ENCODE measurements around the gene APOBEC3F. TPM values are rescaled to one million over a fixed set of nuclear protein-coding genes. Genes with fewer than 3 reads are reported as not detected.
A peak's percentile ranks its signal among the peaks of the same experiment; 100 is the strongest.
"Not testable (repeated sequence)": the region's sequence is repeated elsewhere in the genome, so short reads cannot be mapped to it uniquely, and the experiment has no call there.

The APOBEC3F gene
- total and polyA plus RNA-seq, 10 of the 15 experiments (the other 5 are each of a cell fraction or from before 2014, with no cell fraction given): 7.4 to 29.1 (median 12.8) TPM

DNA sequence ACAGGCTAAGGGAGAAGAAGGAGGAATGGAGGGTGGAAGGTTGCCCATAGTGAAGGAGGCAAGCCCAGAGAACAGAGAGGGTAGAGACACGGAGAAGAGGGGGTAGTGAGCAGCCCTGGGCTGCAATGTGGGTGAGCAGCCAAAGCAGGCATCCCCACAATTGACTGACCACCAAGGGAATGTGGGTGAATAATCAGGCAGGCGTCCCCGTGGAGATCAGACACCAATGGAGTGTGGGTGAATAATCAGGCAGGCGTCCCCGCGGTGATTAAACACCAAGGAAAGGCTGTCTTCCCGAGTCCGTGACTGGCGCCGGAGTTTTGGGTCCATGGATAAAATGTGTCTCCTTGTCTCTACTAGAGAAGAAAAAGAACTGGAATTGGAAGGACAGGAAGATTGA is 21.3 kb downstream of the APOBEC3F start:
- H3K4me2 ChIP-seq (ENCODE audit: control insufficient read depth, insufficient read depth); H4K20me1 ChIP-seq (ENCODE audit: control insufficient read depth, insufficient read depth); H3K27me3 ChIP-seq (replicated peaks in 1 of 2; ENCODE audit: control insufficient read depth in 2 of 2, insufficient read depth in 2 of 2, low read length in 1 of 2); FAIRE-seq; H3K9me3 ChIP-seq (replicated peaks; ENCODE audit: control insufficient read depth, insufficient read depth, low read length); in situ Hi-C loops (cut with MboI); RAD21 ChIA-PET (ENCODE audit: unreplicated experiment); H3K9ac ChIP-seq (ENCODE audit: control insufficient read depth, insufficient read depth, low read length); H3K4me3 ChIP-seq; H3K27ac ChIP-seq (ENCODE audit: control insufficient read depth, insufficient read depth); H2AFZ ChIP-seq (ENCODE audit: control insufficient read depth, low read depth, low read length); BruUV-seq (replicated peaks); intact Hi-C loops (cut with micrococcal nuclease; ENCODE audit: unreplicated experiment); ATAC-seq; CTCF ChIA-PET; DNase-seq (ENCODE audit: low read depth, low spot score); H3K79me2 ChIP-seq (ENCODE audit: control insufficient read depth, insufficient read depth, low read length); SMC1A ChIA-PET (ENCODE audit: uncharacterized antibody, unreplicated experiment); H3K36me3 ChIP-seq (ENCODE audit: control insufficient read depth in 2 of 2, insufficient read depth in 2 of 2, low read length in 1 of 2): not testable (repeated sequence)
- peaks cover 27% of the 10 kb centered on the region for H3K4me1 ChIP-seq (ENCODE audit: control insufficient read depth, insufficient read depth, low read length)
- 92% methylated on average over 10 of the region's 10 CpGs for WGBS (ENCODE audit: insufficient coverage, insufficient replicate concordance, low lambda C conversion rate, missing lambda C conversion rate)
- POLR2A ChIA-PET: interaction anchor here (0.6 kb wide), 1 partner anchor 37 kb away, joined by 4 read pairs; no protein-coding TSS in a partner anchor

DNA sequence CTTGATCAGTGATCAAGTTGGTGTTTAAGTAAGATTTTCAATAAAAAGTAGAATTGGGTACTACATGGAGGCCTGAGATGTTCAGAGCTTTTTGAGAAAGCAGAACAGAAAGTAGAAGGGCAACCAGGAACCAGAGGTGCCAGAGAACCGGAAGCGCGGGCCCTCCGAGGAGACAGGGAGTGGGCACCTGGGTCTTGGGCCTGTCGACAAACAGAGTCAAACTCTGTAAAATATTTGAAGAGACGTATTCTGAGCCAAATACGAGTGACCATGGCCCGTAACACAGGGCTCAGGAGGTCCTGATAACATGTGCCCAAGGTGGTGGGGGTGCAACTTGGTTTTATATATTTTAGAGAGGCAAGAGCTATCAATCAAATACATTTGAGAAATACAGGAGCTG is 23.2 kb downstream of the APOBEC3F start:
- H3K9ac ChIP-seq (ENCODE audit: control insufficient read depth, insufficient read depth, low read length); H3K9me3 ChIP-seq (replicated peaks; ENCODE audit: control insufficient read depth, insufficient read depth, low read length); H3K4me2 ChIP-seq (ENCODE audit: control insufficient read depth, insufficient read depth); H3K4me3 ChIP-seq; H3K36me3 ChIP-seq (ENCODE audit: control insufficient read depth in 2 of 2, insufficient read depth in 2 of 2, low read length in 1 of 2); BruUV-seq (replicated peaks); H3K27me3 ChIP-seq (replicated peaks in 1 of 2; ENCODE audit: control insufficient read depth in 2 of 2, insufficient read depth in 2 of 2, low read length in 1 of 2); DNase-seq (ENCODE audit: low read depth, low spot score); in situ Hi-C loops (cut with MboI); FAIRE-seq; H4K20me1 ChIP-seq (ENCODE audit: control insufficient read depth, insufficient read depth); intact Hi-C loops (cut with micrococcal nuclease; ENCODE audit: unreplicated experiment): not testable (repeated sequence)
- SMC1A ChIA-PET (ENCODE audit: uncharacterized antibody, unreplicated experiment): interaction anchor here (0.6 to 2.3 kb wide), 4 partner anchors 35 to 60 kb away, joined by 3 to 9 read pairs (median 6); no protein-coding TSS in a partner anchor
- RAD21 ChIA-PET (ENCODE audit: unreplicated experiment): interaction anchor here (0.8 to 1.4 kb wide), 2 partner anchors 35 to 51 kb away, joined by 3 read pairs; no protein-coding TSS in a partner anchor
- WGBS (ENCODE audit: insufficient coverage, insufficient replicate concordance, low lambda C conversion rate, missing lambda C conversion rate): 8% methylated on average over 8 of the region's 8 CpGs
- Histone ChIP-seq H3K27ac (ENCODE audit: control insufficient read depth, insufficient read depth) (peak overlapping the region; percentile 60), H3K4me1 (ENCODE audit: control insufficient read depth, insufficient read depth, low read length) (peaks cover 45% of the 10 kb centered on the region), H3K79me2 (ENCODE audit: control insufficient read depth, insufficient read depth, low read length) (peaks cover 16% of the 10 kb centered on the region), H2AFZ (ENCODE audit: control insufficient read depth, low read depth, low read length) (peak overlapping the region; percentile 11; the same call in 1 of the 2 replicates)
- CTCF ChIA-PET: interaction anchor here (0.7 to 2.6 kb wide), 4 partner anchors 31 to 112 kb away, joined by 3 to 9 read pairs (median 4); no protein-coding TSS in a partner anchor
- POLR2A ChIA-PET: interaction anchor here (0.6 to 1.2 kb wide), 3 partner anchors 14 to 54 kb away, joined by 3 to 4 read pairs (median 4); no protein-coding TSS in a partner anchor
- peak; percentile 67 for ATAC-seq
- TF ChIP-seq IKZF1 (conservative IDR thresholded peaks at IDR 0.05) (0 out of 2 replicates have a peak, but pooled peaks have one; percentile 26), SPI1 (IDR thresholded peaks at IDR 0.05; ENCODE audit: borderline replicate concordance, insufficient read depth, low read depth, low read length) (peak; percentile 49; the same call in 1 of the 2 replicates), MTA2 (IDR thresholded peaks at IDR 0.05; ENCODE audit: low read depth) (peak; percentile 35; the same call in 1 of the 2 replicates)
- TF ChIP-seq, protein P1, sequence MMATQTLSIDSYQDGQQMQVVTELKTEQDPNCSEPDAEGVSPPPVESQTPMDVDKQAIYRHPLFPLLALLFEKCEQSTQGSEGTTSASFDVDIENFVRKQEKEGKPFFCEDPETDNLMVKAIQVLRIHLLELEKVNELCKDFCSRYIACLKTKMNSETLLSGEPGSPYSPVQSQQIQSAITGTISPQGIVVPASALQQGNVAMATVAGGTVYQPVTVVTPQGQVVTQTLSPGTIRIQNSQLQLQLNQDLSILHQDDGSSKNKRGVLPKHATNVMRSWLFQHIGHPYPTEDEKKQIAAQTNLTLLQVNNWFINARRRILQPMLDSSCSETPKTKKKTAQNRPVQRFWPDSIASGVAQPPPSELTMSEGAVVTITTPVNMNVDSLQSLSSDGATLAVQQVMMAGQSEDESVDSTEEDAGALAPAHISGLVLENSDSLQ (IDR thresholded peaks at IDR 0.05): peak; percentile 46; the same call in 1 of the 2 replicates
- TF ChIP-seq, protein P2, sequence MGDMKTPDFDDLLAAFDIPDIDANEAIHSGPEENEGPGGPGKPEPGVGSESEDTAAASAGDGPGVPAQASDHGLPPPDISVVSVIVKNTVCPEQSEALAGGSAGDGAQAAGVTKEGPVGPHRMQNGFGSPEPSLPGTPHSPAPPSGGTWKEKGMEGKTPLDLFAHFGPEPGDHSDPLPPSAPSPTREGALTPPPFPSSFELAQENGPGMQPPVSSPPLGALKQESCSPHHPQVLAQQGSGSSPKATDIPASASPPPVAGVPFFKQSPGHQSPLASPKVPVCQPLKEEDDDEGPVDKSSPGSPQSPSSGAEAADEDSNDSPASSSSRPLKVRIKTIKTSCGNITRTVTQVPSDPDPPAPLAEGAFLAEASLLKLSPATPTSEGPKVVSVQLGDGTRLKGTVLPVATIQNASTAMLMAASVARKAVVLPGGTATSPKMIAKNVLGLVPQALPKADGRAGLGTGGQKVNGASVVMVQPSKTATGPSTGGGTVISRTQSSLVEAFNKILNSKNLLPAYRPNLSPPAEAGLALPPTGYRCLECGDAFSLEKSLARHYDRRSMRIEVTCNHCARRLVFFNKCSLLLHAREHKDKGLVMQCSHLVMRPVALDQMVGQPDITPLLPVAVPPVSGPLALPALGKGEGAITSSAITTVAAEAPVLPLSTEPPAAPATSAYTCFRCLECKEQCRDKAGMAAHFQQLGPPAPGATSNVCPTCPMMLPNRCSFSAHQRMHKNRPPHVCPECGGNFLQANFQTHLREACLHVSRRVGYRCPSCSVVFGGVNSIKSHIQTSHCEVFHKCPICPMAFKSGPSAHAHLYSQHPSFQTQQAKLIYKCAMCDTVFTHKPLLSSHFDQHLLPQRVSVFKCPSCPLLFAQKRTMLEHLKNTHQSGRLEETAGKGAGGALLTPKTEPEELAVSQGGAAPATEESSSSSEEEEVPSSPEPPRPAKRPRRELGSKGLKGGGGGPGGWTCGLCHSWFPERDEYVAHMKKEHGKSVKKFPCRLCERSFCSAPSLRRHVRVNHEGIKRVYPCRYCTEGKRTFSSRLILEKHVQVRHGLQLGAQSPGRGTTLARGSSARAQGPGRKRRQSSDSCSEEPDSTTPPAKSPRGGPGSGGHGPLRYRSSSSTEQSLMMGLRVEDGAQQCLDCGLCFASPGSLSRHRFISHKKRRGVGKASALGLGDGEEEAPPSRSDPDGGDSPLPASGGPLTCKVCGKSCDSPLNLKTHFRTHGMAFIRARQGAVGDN (IDR thresholded peaks at IDR 0.05): peak; percentile 72; the same call in 1 of the 2 replicates
- TF ChIP-seq, protein P3, sequence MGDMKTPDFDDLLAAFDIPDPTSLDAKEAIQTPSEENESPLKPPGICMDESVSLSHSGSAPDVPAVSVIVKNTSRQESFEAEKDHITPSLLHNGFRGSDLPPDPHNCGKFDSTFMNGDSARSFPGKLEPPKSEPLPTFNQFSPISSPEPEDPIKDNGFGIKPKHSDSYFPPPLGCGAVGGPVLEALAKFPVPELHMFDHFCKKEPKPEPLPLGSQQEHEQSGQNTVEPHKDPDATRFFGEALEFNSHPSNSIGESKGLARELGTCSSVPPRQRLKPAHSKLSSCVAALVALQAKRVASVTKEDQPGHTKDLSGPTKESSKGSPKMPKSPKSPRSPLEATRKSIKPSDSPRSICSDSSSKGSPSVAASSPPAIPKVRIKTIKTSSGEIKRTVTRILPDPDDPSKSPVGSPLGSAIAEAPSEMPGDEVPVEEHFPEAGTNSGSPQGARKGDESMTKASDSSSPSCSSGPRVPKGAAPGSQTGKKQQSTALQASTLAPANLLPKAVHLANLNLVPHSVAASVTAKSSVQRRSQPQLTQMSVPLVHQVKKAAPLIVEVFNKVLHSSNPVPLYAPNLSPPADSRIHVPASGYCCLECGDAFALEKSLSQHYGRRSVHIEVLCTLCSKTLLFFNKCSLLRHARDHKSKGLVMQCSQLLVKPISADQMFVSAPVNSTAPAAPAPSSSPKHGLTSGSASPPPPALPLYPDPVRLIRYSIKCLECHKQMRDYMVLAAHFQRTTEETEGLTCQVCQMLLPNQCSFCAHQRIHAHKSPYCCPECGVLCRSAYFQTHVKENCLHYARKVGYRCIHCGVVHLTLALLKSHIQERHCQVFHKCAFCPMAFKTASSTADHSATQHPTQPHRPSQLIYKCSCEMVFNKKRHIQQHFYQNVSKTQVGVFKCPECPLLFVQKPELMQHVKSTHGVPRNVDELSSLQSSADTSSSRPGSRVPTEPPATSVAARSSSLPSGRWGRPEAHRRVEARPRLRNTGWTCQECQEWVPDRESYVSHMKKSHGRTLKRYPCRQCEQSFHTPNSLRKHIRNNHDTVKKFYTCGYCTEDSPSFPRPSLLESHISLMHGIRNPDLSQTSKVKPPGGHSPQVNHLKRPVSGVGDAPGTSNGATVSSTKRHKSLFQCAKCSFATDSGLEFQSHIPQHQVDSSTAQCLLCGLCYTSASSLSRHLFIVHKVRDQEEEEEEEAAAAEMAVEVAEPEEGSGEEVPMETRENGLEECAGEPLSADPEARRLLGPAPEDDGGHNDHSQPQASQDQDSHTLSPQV (IDR thresholded peaks at IDR 0.05): peak; percentile 70; the same call in 1 of the 2 replicates
